CD4-positive, alpha-beta T cell treated with Interleukin-21 for 1 hour (primary cell): ENCODE results near the gene C15orf61.

Experiments
- DNase-seq: peaks from one replicate; pipeline ENCODE4 v3.0.0-alpha.2; 2020

The C15orf61 gene

GRCh38 chr15:67515090-67515489 is 5.8 kb upstream of the C15orf61 start:
- no peak for DNase-seq

DNA sequence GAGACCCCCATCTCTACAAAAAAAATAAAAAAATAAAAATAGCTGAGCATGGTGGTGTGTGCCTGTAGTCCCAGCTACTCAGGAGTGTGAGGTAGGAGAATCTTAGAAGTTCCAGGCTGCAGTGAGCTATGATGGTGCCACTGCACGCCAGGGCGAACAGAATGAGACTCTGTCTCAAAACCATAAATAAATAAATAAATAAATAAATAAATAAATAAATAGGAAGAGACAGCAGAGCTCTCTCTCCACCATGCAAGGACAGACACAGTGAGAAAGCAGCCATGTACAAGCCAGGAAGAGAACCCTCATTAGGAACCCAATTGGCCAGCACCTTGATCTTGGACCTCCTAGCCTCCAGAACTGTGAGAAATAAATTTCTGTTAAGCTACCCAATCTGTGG is 5.4 kb upstream of the C15orf61 start:
- DNase-seq: no peak

DNA sequence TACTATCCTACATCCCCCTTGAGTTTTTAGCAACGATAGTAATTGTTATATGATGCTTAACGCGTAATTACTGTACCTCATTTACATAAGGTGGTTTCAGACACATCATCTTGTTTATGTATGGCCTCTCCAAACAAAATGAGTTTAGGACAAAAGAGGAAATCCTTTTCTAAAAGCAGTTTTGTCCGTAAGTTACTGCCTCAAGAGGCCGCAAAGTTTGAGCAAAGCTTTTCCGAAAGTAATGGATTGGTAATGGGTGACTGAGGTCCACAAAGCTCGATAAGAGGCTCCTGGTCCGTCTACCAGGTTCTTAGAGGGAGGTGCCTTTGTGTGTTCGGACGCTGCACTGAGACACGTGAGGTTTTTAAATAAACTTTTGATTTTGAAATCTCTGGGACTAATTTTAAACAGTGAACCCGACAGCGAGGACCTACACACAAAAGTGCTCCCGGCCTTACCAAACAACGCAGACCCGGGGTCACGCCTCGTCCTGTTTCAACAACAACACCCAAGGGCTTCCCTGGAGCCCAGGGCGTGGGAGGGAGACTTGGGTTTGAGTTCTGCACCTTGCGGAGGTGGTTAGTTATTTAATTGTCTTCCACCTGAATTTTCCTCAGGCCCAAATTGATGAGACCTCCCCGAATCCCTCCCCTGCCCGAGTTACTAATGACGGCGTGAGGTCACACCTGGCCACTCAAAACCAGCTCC is 456 bp upstream of the C15orf61 start:
- no peak for DNase-seq

- no peak for DNase-seq
Observed at GRCh38 chr15:67521783-67522568, 1.0 kb downstream of the C15orf61 start.

GRCh38 chr15:67523330-67523729 is 2.4 kb downstream of the C15orf61 start:
- no peak for DNase-seq

DNA sequence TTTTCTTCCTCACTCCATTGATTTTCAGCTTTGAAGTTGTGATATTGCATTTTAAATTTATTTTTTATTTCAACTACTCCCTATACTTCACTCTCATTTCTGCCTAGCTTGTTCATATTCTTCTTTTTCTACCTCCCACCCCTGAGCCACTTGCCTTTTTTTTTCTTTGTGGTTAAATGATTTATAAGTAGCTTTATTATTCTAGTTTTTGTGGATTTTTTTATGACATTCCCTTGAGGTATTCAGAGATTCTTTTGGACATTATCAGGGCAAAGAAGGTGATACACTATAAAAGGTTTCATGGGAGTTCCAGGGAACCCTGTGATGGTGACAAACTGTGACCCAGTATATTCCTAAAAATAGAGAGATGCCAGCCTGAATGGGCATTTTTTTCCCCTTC is 3.3 kb downstream of the C15orf61 start:
- DNase-seq: no peak

- DNase-seq: no peak
Observed at GRCh38 chr15:67528513-67528912, 7.6 kb downstream of the C15orf61 start.

- no peak for DNase-seq
Observed at GRCh38 chr15:67531379-67531914, 10.5 kb downstream of the C15orf61 start.

DNA sequence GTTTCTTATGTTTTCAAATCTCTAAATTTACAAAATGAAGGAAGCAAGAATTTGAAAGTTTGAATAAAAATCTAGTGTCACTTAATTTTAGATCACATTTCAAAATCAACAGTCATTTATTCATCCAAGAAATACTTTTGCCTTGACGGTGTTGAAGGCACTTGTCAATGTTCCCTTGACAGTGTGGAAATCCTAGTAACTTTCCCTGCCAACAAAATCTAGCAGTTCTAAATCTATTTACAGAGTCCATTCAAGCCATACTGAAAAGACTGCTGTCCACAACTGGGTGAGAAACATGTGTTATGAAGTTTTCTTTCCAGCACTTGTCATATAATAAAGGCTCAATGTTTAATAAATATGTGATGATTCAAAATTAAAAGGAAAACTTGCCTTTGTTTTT is 12.9 kb downstream of the C15orf61 start:
- DNase-seq: no peak

DNA sequence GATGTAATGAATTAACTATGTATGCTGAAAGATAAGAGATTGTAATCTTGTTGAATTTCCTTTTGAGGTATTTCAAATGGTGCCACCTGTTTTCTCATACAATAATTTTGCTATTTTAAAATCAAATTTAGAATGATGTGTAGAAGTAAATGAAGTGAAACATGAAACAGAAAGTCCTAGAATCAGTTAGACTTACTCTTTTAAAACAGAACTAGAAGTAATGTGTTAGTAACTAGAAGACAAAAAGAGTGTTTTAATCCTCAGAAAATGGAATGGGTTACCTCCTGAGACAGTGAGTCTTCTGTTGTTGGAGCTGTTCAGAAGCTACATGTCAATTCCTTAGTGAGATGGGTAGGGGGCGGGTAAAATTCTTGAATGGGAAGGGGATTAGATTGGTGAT is 13.4 kb downstream of the C15orf61 start:
- no peak for DNase-seq

- no peak for DNase-seq
Observed at GRCh38 chr15:67537771-67538170, 16.8 kb downstream of the C15orf61 start.

GRCh38 chr15:67542420-67543347 is 21.8 kb downstream of the C15orf61 start, which contains the start of gene MAP2K5:
Gene MAP2K5 (plus strand): TSS chr15:67542703. CDS start chr15:67543336, 633 bp downstream.
- peak; percentile 84 for DNase-seq

DNA sequence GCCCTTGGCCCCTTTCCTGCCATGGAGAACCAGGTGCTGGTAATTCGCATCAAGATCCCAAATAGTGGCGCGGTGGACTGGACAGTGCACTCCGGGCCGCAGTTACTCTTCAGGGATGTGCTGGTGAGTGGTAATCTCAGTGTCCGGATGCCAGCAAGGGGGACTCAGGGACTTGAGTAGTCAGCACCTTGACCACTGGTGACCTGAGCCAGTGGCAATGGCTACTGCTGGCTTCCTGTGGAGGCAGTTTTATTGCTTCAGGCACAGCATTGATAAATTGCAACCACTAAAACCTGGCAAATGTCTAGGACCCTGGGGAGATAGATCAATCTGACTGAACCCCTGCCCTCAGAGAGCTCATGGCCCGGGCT is 22.4 kb downstream of the C15orf61 start:
- DNase-seq: no peak

DNA sequence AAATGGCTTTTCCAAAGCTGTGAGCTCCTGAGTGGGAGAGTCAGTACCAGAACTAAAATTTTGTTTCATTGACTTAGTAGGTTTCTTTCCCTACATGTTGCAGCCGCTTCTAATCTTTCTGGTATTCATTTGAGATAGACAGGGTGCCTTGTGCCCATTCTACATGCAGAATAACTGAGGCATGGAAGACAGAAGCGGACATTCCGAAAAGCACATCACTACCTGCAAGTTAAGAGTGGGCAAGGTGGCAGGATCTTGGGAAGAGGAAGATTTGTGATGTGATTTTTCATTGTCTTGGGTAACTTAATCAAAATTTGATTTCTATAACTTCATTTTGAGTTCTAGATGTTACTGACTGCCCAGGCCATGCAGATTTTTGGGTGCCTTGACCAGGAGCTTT is 23.5 kb downstream of the C15orf61 start:
- no peak for DNase-seq

- DNase-seq: no peak
Observed at GRCh38 chr15:67545864-67546263, 24.9 kb downstream of the C15orf61 start.

- no peak for DNase-seq
Observed at GRCh38 chr15:67547064-67547463, 26.1 kb downstream of the C15orf61 start.

DNA sequence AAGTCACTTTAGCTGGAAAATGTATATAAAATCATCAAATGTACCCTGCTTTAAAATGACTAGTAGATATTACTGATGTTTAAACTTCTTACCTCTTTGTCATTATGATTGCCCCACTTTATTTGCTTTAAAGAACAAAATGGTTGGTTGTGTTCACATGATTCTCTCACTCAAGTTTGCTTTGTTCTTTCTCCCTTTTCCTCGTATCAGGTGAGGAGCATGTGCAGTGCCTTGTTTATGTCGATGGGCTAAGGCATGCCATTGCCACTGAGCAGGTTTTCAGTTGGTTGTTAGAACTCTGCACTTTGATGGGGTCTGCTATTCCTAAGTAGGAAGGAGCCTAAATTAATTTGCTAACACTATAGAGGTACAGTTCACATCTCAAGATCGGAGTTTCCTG is 26.9 kb downstream of the C15orf61 start:
- no peak for DNase-seq

DNA sequence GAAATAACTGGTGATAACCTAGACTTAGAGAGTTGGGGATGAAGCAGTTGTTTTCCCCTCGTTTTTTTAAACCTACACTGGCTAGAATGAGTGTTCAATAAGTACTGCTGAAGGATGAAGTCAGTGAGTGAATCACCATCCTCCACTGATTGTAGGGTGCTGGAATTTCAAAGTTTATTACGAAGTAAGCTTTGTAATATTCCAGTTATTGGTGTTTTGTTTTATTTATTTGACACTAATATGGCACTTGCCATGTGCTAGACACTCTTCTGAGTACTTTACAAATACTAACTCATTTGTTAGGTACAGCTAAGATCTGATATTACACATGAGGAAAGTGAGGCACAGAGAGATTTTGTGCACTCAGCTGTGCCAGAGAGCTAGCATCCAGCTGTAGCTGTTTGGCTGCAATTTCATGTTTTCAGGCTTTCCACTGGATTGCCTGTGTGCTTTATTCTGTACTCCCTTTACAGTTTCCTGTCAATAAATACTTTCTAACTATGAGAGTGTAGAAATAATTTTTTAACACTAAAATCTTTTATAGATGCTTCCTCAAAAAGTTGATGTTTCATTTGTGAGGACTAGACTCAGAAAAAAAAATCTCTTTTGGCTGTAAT is 27.4 kb downstream of the C15orf61 start:
- no peak for DNase-seq

DNA sequence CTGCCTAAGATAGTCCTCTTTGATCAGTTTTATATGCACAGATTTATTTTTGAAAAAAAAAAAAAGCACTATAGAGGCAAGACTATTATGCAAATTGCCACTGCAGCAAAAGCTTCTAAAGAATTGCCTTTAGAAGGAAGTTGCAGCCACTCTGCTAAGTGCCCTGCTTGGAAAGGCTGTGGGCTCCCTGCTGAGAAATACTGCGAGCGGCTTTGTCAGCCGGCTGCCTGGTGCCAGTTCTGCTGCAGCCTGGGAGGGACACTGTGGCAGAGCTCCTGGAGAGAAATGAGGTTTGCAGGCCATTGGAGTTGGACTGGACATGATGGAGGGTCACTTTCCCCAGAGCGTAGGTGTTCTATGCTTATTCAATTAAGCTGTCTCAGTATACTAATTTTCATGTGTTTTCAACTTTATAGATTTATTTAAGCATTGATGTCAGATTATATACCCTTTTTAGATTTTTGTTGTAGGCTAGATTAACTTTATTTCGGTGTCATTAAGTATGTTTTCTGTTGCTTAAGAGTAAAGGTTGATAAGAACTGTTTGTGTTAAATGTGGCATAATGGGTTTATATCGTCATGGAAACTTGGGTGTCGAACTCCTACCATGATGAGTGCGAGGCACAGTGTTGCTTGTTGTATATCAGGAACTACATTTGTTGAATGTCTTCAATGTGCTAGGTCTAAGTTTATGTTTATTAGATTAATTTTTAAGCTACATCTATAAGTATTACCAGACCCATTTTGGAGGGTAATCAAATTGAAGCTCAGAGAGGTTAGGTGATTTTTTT is 28.1 kb downstream of the C15orf61 start:
- DNase-seq: no peak

DNA sequence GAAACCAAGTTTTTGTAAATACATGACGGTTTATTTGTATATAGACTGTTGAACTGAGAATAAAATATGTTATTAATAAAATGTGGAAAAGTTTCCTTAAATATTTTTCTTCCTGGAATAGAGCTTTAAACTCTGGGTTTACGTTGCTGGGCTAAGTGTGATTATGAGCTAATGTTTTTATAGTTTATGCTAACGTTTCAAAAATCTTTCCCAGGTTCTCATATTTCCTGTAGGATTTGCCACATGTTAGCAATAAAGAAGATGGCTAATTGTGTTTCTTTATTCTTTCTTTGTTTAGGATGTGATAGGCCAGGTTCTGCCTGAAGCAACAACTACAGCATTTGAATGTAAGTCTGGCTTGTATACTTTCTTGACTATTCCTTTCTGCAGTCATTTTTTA is 28.8 kb downstream of the C15orf61 start:
- DNase-seq: no peak

GRCh38 chr15:67550522-67550921 is 29.6 kb downstream of the C15orf61 start:
- no peak for DNase-seq
